Mesendoderm (in vitro differentiated cells): ENCODE measurements around the gene ZNF408.

Source experiments
- DNase-seq: peaks from one replicate; pipeline ENCODE4 v3.0.0; 2013
- H2AK5ac ChIP-seq: 2 replicates; pipeline ENCODE4 v1.6.1; 2013; ENCODE audit warnings: low read length, inconsistent platforms
- H2BK120ac ChIP-seq: 2 replicates; pipeline ENCODE4 v1.6.1; 2013; ENCODE audit warnings: low read depth, mild to moderate bottlenecking, low read length, moderate library complexity, mixed read lengths
- H2BK15ac ChIP-seq: replicated peaks from 2 replicates; pipeline ENCODE4 v1.6.1; 2013; ENCODE audit warnings: low read depth, mild to moderate bottlenecking, moderate library complexity
- H2BK5ac ChIP-seq: 2 replicates; pipeline ENCODE4 v1.6.1; 2013; ENCODE audit warnings: low read length, inconsistent platforms
- H3K18ac ChIP-seq: 2 replicates; pipeline ENCODE4 v1.6.1; 2013; ENCODE audit warnings: mild to moderate bottlenecking, low read length, mixed read lengths
- H3K23ac ChIP-seq: one replicate; pipeline ENCODE4 v1.6.1; 2013; ENCODE audit warnings: low read length
- H3K27ac ChIP-seq: 2 replicates; pipeline ENCODE4 v1.5.1; 2013; ENCODE audit warnings: low read depth, mild to moderate bottlenecking, inconsistent platforms, low read length, moderate library complexity
- H3K27me3 ChIP-seq: 2 replicates; pipeline ENCODE4 v1.6.1; 2013; ENCODE audit warnings: low read length, control low read depth, mild to moderate bottlenecking, inconsistent platforms; ENCODE audit not compliant: insufficient read depth, poor library complexity
- H3K36me3 ChIP-seq: 2 replicates; pipeline ENCODE4 v1.6.1; 2013; ENCODE audit warnings: low read length, inconsistent platforms; ENCODE audit not compliant: control insufficient read depth, insufficient read depth
- H3K4ac ChIP-seq: one replicate; pipeline ENCODE4 v1.6.1; 2013; ENCODE audit warnings: low read depth, mild to moderate bottlenecking, low read length, moderate library complexity
- H3K4me1 ChIP-seq: 2 replicates; pipeline ENCODE4 v1.6.1; 2013; ENCODE audit warnings: low read depth, low read length, inconsistent platforms; ENCODE audit not compliant: control insufficient read depth
- H3K4me2 ChIP-seq: 2 replicates; pipeline ENCODE4 v1.6.1; 2013; ENCODE audit warnings: low read length
- H3K4me3 ChIP-seq: 2 replicates; pipeline ENCODE4 v1.5.1; 2013; ENCODE audit warnings: mild to moderate bottlenecking, low read length
- H3K56ac ChIP-seq: one replicate; pipeline ENCODE4 v1.6.1; 2013; ENCODE audit warnings: low read length
- H3K79me1 ChIP-seq: 2 replicates; pipeline ENCODE4 v1.6.1; 2013; ENCODE audit warnings: low read length, inconsistent platforms
- H3K79me2 ChIP-seq: 2 replicates; pipeline ENCODE4 v1.6.1; 2013; ENCODE audit warnings: mild to moderate bottlenecking, low read length; ENCODE audit not compliant: control insufficient read depth, insufficient read depth
- H3K9ac ChIP-seq: 2 replicates; pipeline ENCODE4 v1.6.1; 2013; ENCODE audit warnings: low read length, inconsistent platforms
- H4K5ac ChIP-seq: one replicate; pipeline ENCODE4 v1.6.1; 2013; ENCODE audit warnings: low read length
- H4K8ac ChIP-seq: one replicate; pipeline ENCODE4 v1.6.1; 2013; ENCODE audit warnings: low read depth, mild to moderate bottlenecking, control low read depth, low read length, moderate library complexity
- WGBS: extraction: QIAGEN DNeasy Blood & Tissue Kit; methylation state at CpG from one replicate; pipeline ENCODE4 v1.1.7; 2013; ENCODE audit warnings: low lambda C conversion rate, missing lambda C conversion rate; ENCODE audit not compliant: insufficient coverage; ENCODE audit errors: extremely low coverage; 5-methylcytosine and 5-hydroxymethylcytosine counted together

Gene ZNF408

GRCh38 chr11:46695345-46696211 lies 5.3 kb upstream of the ZNF408 start:
- peaks cover 5% of the 10 kb centered on the region for H3K36me3 ChIP-seq
- no peak overlapping the region for H3K9ac ChIP-seq
- H4K8ac ChIP-seq: no peak overlapping the region
- no peak overlapping the region for H2BK5ac ChIP-seq
- H3K4me1 ChIP-seq: no peaks in the 10 kb centered on the region
- H3K27me3 ChIP-seq: no peaks in the 10 kb centered on the region
- H3K18ac ChIP-seq: no peak overlapping the region
- H3K4me2 ChIP-seq: no peak overlapping the region
- no peak overlapping the region for H3K23ac ChIP-seq
- no peak overlapping the region for H3K4ac ChIP-seq
- no peak overlapping the region for H2BK120ac ChIP-seq
- DNase-seq: no peak
- H3K79me2 ChIP-seq: no peaks in the 10 kb centered on the region
- peaks cover 3% of the 10 kb centered on the region for H3K79me1 ChIP-seq
- no CpG with 5 or more reads among the region's 12 CpGs for WGBS
- H3K56ac ChIP-seq: no peak overlapping the region
- no peak overlapping the region for H2BK15ac ChIP-seq
- no peak overlapping the region for H3K27ac ChIP-seq
- H2AK5ac ChIP-seq: no peak overlapping the region
- no peak overlapping the region for H4K5ac ChIP-seq
- H3K4me3 ChIP-seq: no peak overlapping the region

GRCh38 chr11:46696212-46696558 lies 4.6 kb upstream of the ZNF408 start:
- peaks cover 3% of the 10 kb centered on the region for H3K79me2 ChIP-seq
- H3K18ac ChIP-seq: no peak overlapping the region
- no peak overlapping the region for H2AK5ac ChIP-seq
- no peaks in the 10 kb centered on the region for H3K4me1 ChIP-seq
- H3K23ac ChIP-seq: no peak overlapping the region
- H3K4me2 ChIP-seq: no peak overlapping the region
- WGBS: no CpG with 5 or more reads among the region's 11 CpGs
- no peak overlapping the region for H4K8ac ChIP-seq
- no peak for DNase-seq
- H3K27ac ChIP-seq: no peak overlapping the region
- H3K4me3 ChIP-seq: no peak overlapping the region
- no peak overlapping the region for H3K9ac ChIP-seq
- H2BK15ac ChIP-seq: no peak overlapping the region
- no peak overlapping the region for H2BK120ac ChIP-seq
- H4K5ac ChIP-seq: no peak overlapping the region
- no peak overlapping the region for H3K4ac ChIP-seq
- H3K27me3 ChIP-seq: no peaks in the 10 kb centered on the region
- H2BK5ac ChIP-seq: no peak overlapping the region
- peaks cover 3% of the 10 kb centered on the region for H3K79me1 ChIP-seq
- peaks cover 5% of the 10 kb centered on the region for H3K36me3 ChIP-seq
- no peak overlapping the region for H3K56ac ChIP-seq

GRCh38 chr11:46697303-46697702 lies 3.5 kb upstream of the ZNF408 start:
- Histone ChIP-seq H3K23ac (no peak overlapping the region), H3K4me2 (no peak overlapping the region), H2BK5ac (no peak overlapping the region), H3K27ac (no peak overlapping the region), H2BK120ac (no peak overlapping the region), H3K4me1 (peaks cover 2% of the 10 kb centered on the region), H3K79me1 (peaks cover 9% of the 10 kb centered on the region), H3K79me2 (peaks cover 10% of the 10 kb centered on the region), H2BK15ac (no peak overlapping the region), H4K8ac (no peak overlapping the region), H4K5ac (no peak overlapping the region), H3K4me3 (no peak overlapping the region), H3K18ac (no peak overlapping the region), H3K36me3 (peaks cover 5% of the 10 kb centered on the region), H3K4ac (no peak overlapping the region), H2AK5ac (no peak overlapping the region), H3K9ac (no peak overlapping the region), H3K27me3 (no peaks in the 10 kb centered on the region), H3K56ac (peak overlapping the region; percentile 39)
- no CpG with 5 or more reads among the region's 3 CpGs for WGBS
- peak; percentile 63 for DNase-seq

GRCh38 chr11:46697723-46698122 lies 3.1 kb upstream of the ZNF408 start:
- Histone ChIP-seq H3K18ac (no peak overlapping the region), H3K36me3 (peaks cover 5% of the 10 kb centered on the region), H3K79me1 (peaks cover 11% of the 10 kb centered on the region), H3K4me3 (no peak overlapping the region), H3K56ac (no peak overlapping the region), H2BK15ac (no peak overlapping the region), H3K4me2 (no peak overlapping the region), H3K4ac (no peak overlapping the region), H2AK5ac (no peak overlapping the region), H2BK5ac (no peak overlapping the region), H4K5ac (no peak overlapping the region), H3K23ac (no peak overlapping the region), H3K79me2 (peaks cover 13% of the 10 kb centered on the region), H3K4me1 (peaks cover 2% of the 10 kb centered on the region), H3K27ac (no peak overlapping the region), H3K27me3 (no peaks in the 10 kb centered on the region), H2BK120ac (no peak overlapping the region), H4K8ac (no peak overlapping the region), H3K9ac (no peak overlapping the region)
- no CpG with 5 or more reads among the region's 2 CpGs for WGBS
- DNase-seq: no peak

GRCh38 chr11:46698597-46698996 lies 2.2 kb upstream of the ZNF408 start:
- H3K4me3 ChIP-seq: no peak overlapping the region
- peaks cover 8% of the 10 kb centered on the region for H3K36me3 ChIP-seq
- no peak overlapping the region for H2AK5ac ChIP-seq
- H3K56ac ChIP-seq: no peak overlapping the region
- no peak overlapping the region for H3K4me2 ChIP-seq
- H2BK5ac ChIP-seq: no peak overlapping the region
- no CpG with 5 or more reads among the region's 1 CpG for WGBS
- H3K9ac ChIP-seq: no peak overlapping the region
- H2BK120ac ChIP-seq: no peak overlapping the region
- H4K5ac ChIP-seq: no peak overlapping the region
- no peak overlapping the region for H3K27ac ChIP-seq
- no peak overlapping the region for H3K23ac ChIP-seq
- H3K18ac ChIP-seq: no peak overlapping the region
- H2BK15ac ChIP-seq: no peak overlapping the region
- H3K27me3 ChIP-seq: no peaks in the 10 kb centered on the region
- peaks cover 2% of the 10 kb centered on the region for H3K4me1 ChIP-seq
- no peak overlapping the region for H3K4ac ChIP-seq
- H3K79me2 ChIP-seq: peaks cover 16% of the 10 kb centered on the region
- H4K8ac ChIP-seq: no peak overlapping the region
- H3K79me1 ChIP-seq: peaks cover 15% of the 10 kb centered on the region
- no peak for DNase-seq
